Activated naive CD8-positive, alpha-beta T cell treated with anti-CD3 and anti-CD28 coated beads, Interleukin-2, amount 50 U/mL, for 24 hours (primary cell): ENCODE data around the gene TUBGCP4.
"Not testable (repeated sequence)": the region's sequence is repeated elsewhere in the genome, so short reads cannot be mapped to it uniquely, and the experiment has no call there.

Source experiments
- ATAC-seq: fragments of 150-1000 bp; cut with Tn5 transposase; one replicate; pipeline ENCODE4 v1.10.0; 2021
- DNase-seq: peaks from one replicate; pipeline ENCODE4 v3.0.0; 2021
- H3K27ac Mint-ChIP-seq: one replicate; pipeline ENCODE4 v1.8.0; 2021; ENCODE audit warnings: mild to moderate bottlenecking, mixed read lengths
- H3K27me3 Mint-ChIP-seq: one replicate; pipeline ENCODE4 v1.8.0; 2021; ENCODE audit warnings: mixed read lengths
- H3K36me3 Mint-ChIP-seq: one replicate; pipeline ENCODE4 v1.8.0; 2021; ENCODE audit warnings: low read depth, mixed read lengths
- H3K4me1 Mint-ChIP-seq: one replicate; pipeline ENCODE4 v1.8.0; 2021; ENCODE audit warnings: mixed read lengths
- H3K4me3 Mint-ChIP-seq: one replicate; pipeline ENCODE4 v1.8.0; 2021; ENCODE audit warnings: mild to moderate bottlenecking, moderate library complexity, mixed read lengths
- H3K9me3 Mint-ChIP-seq: one replicate; pipeline ENCODE4 v1.8.0; 2021; ENCODE audit warnings: mixed read lengths

TUBGCP4 gene

GRCh38 chr15:43376017-43376705 lies 5.3 kb downstream of the TUBGCP4 start:
- peak; percentile 21 for DNase-seq
- H3K4me3 Mint-ChIP-seq: no peak overlapping the region
- peaks cover 22% of the 10 kb centered on the region for H3K4me1 Mint-ChIP-seq
- H3K9me3 Mint-ChIP-seq: no peaks in the 10 kb centered on the region
- H3K27me3 Mint-ChIP-seq: no peaks in the 10 kb centered on the region
- ATAC-seq: peak; percentile 67
- H3K27ac Mint-ChIP-seq: no peak overlapping the region
- H3K36me3 Mint-ChIP-seq: peaks cover 39% of the 10 kb centered on the region

- H3K27me3 Mint-ChIP-seq: no peaks in the 10 kb centered on the region
- H3K4me3 Mint-ChIP-seq: no peak overlapping the region
- no peak for ATAC-seq
- peaks cover 43% of the 10 kb centered on the region for H3K36me3 Mint-ChIP-seq
- no peak for DNase-seq
- no peak overlapping the region for H3K27ac Mint-ChIP-seq
- H3K9me3 Mint-ChIP-seq: no peaks in the 10 kb centered on the region
- H3K4me1 Mint-ChIP-seq: peaks cover 4% of the 10 kb centered on the region
Measured at GRCh38 chr15:43378601-43379000, 7.7 kb downstream of the TUBGCP4 start.

- no peaks in the 10 kb centered on the region for H3K9me3 Mint-ChIP-seq
- ATAC-seq: no peak
- H3K36me3 Mint-ChIP-seq: peaks cover 62% of the 10 kb centered on the region
- H3K27me3 Mint-ChIP-seq: no peaks in the 10 kb centered on the region
- no peak overlapping the region for H3K4me3 Mint-ChIP-seq
- no peaks in the 10 kb centered on the region for H3K4me1 Mint-ChIP-seq
- DNase-seq: no peak
- H3K27ac Mint-ChIP-seq: no peak overlapping the region
Measured at GRCh38 chr15:43382310-43382709, 11.4 kb downstream of the TUBGCP4 start.

GRCh38 chr15:43383070-43383469 lies 12.2 kb downstream of the TUBGCP4 start:
- ATAC-seq (no peak), DNase-seq (no peak)
- H3K27ac Mint-ChIP-seq: no peak overlapping the region
- peaks cover 63% of the 10 kb centered on the region for H3K36me3 Mint-ChIP-seq
- H3K9me3 Mint-ChIP-seq: no peaks in the 10 kb centered on the region
- no peaks in the 10 kb centered on the region for H3K4me1 Mint-ChIP-seq
- H3K27me3 Mint-ChIP-seq: no peaks in the 10 kb centered on the region
- no peak overlapping the region for H3K4me3 Mint-ChIP-seq

- Mint-ChIP-seq H3K36me3 (peaks cover 52% of the 10 kb centered on the region), H3K9me3 (no peaks in the 10 kb centered on the region), H3K27me3 (no peaks in the 10 kb centered on the region), H3K4me3 (no peak overlapping the region), H3K4me1 (no peaks in the 10 kb centered on the region), H3K27ac (no peak overlapping the region)
- DNase-seq (no peak), ATAC-seq (no peak)
Measured at GRCh38 chr15:43390723-43391122, 19.8 kb downstream of the TUBGCP4 start.

GRCh38 chr15:43393592-43393991 lies 22.7 kb downstream of the TUBGCP4 start:
- not testable (repeated sequence) for H3K27ac Mint-ChIP-seq

GRCh38 chr15:43402255-43402654 lies 31.4 kb downstream of the TUBGCP4 start:
- no peak for ATAC-seq
- H3K27ac Mint-ChIP-seq: no peak overlapping the region
- H3K27me3 Mint-ChIP-seq: no peaks in the 10 kb centered on the region
- no peaks in the 10 kb centered on the region for H3K9me3 Mint-ChIP-seq
- H3K4me3 Mint-ChIP-seq: no peak overlapping the region
- peaks cover 60% of the 10 kb centered on the region for H3K36me3 Mint-ChIP-seq
- DNase-seq: no peak
- no peaks in the 10 kb centered on the region for H3K4me1 Mint-ChIP-seq

More at GRCh38 chr15:43393592-43393991, 22.7 kb downstream of the TUBGCP4 start:
- not testable (repeated sequence) for H3K4me1 Mint-ChIP-seq, DNase-seq, H3K27me3 Mint-ChIP-seq, H3K9me3 Mint-ChIP-seq, H3K4me3 Mint-ChIP-seq, ATAC-seq
- H3K36me3 Mint-ChIP-seq: peaks cover 41% of the 10 kb centered on the region

- Mint-ChIP-seq H3K27me3 (no peaks in the 10 kb centered on the region), H3K9me3 (no peaks in the 10 kb centered on the region), H3K27ac (no peak overlapping the region), H3K36me3 (peaks cover 67% of the 10 kb centered on the region), H3K4me1 (no peaks in the 10 kb centered on the region), H3K4me3 (no peak overlapping the region)
- ATAC-seq (no peak), DNase-seq (no peak)
Measured at GRCh38 chr15:43403616-43404015, 32.7 kb downstream of the TUBGCP4 start.

- peaks cover 66% of the 10 kb centered on the region for H3K36me3 Mint-ChIP-seq
- H3K9me3 Mint-ChIP-seq: no peaks in the 10 kb centered on the region
- no peak overlapping the region for H3K27ac Mint-ChIP-seq
- H3K4me1 Mint-ChIP-seq: no peaks in the 10 kb centered on the region
- ATAC-seq (no peak), DNase-seq (no peak)
- H3K27me3 Mint-ChIP-seq: no peaks in the 10 kb centered on the region
- H3K4me3 Mint-ChIP-seq: no peak overlapping the region
Measured at GRCh38 chr15:43404130-43404529, 33.2 kb downstream of the TUBGCP4 start.

- no peak overlapping the region for H3K27ac Mint-ChIP-seq
- DNase-seq (no peak), ATAC-seq (no peak)
- peaks cover 60% of the 10 kb centered on the region for H3K36me3 Mint-ChIP-seq
- no peaks in the 10 kb centered on the region for H3K4me1 Mint-ChIP-seq
- H3K9me3 Mint-ChIP-seq: no peaks in the 10 kb centered on the region
- H3K4me3 Mint-ChIP-seq: no peak overlapping the region
- no peaks in the 10 kb centered on the region for H3K27me3 Mint-ChIP-seq
Measured at GRCh38 chr15:43406189-43406588, 35.3 kb downstream of the TUBGCP4 start.

GRCh38 chr15:43406808-43407207 lies 35.9 kb downstream of the TUBGCP4 start:
- peaks cover 56% of the 10 kb centered on the region for H3K36me3 Mint-ChIP-seq
- H3K4me1 Mint-ChIP-seq: no peaks in the 10 kb centered on the region
- no peak for ATAC-seq
- no peak overlapping the region for H3K4me3 Mint-ChIP-seq
- H3K27me3 Mint-ChIP-seq: no peaks in the 10 kb centered on the region
- H3K27ac Mint-ChIP-seq: no peak overlapping the region
- DNase-seq: no peak
- no peaks in the 10 kb centered on the region for H3K9me3 Mint-ChIP-seq

- Mint-ChIP-seq H3K27me3 (no peaks in the 10 kb centered on the region), H3K9me3 (no peaks in the 10 kb centered on the region), H3K4me1 (no peaks in the 10 kb centered on the region), H3K36me3 (peaks cover 54% of the 10 kb centered on the region), H3K4me3 (no peak overlapping the region), H3K27ac (no peak overlapping the region)
- no peak for DNase-seq
- ATAC-seq: no peak
Measured at GRCh38 chr15:43408789-43409188, 37.9 kb downstream of the TUBGCP4 start.

GRCh38 chr15:43410572-43411214 lies 39.8 kb downstream of the TUBGCP4 start:
- ATAC-seq (no peak), DNase-seq (no peak)
- peaks cover 47% of the 10 kb centered on the region for H3K36me3 Mint-ChIP-seq
- no peaks in the 10 kb centered on the region for H3K4me1 Mint-ChIP-seq
- no peaks in the 10 kb centered on the region for H3K9me3 Mint-ChIP-seq
- no peaks in the 10 kb centered on the region for H3K27me3 Mint-ChIP-seq
- no peak overlapping the region for H3K27ac Mint-ChIP-seq
- no peak overlapping the region for H3K4me3 Mint-ChIP-seq

GRCh38 chr15:43412096-43412495 lies 41.2 kb downstream of the TUBGCP4 start:
- Mint-ChIP-seq H3K9me3 (no peaks in the 10 kb centered on the region), H3K4me1 (no peaks in the 10 kb centered on the region), H3K4me3 (no peak overlapping the region), H3K27ac (peak overlapping the region; percentile 10), H3K36me3 (peaks cover 39% of the 10 kb centered on the region), H3K27me3 (no peaks in the 10 kb centered on the region)
- DNase-seq (no peak), ATAC-seq (no peak)

GRCh38 chr15:43414196-43414595 lies 43.3 kb downstream of the TUBGCP4 start:
- Mint-ChIP-seq H3K27ac (no peak overlapping the region), H3K27me3 (no peaks in the 10 kb centered on the region), H3K4me1 (no peaks in the 10 kb centered on the region), H3K9me3 (no peaks in the 10 kb centered on the region), H3K4me3 (no peak overlapping the region), H3K36me3 (peaks cover 29% of the 10 kb centered on the region)
- ATAC-seq (no peak), DNase-seq (no peak)
